Midbrain (tissue), 1 donor: ENCODE results near the gene LRP2BP.
"Not testable (repeated sequence)": the region's sequence is repeated elsewhere in the genome, so short reads cannot be mapped to it uniquely, and the experiment has no call there.

Experiments
- DNase-seq: peaks from one replicate; lab custom pipeline; 2025; lab: John Stamatoyannopoulos, UW

The LRP2BP gene

GRCh38 chr4:185325721-185326120 is 70.0 kb downstream of the LRP2BP start:
- DNase-seq = not testable (repeated sequence)

- DNase-seq = not testable (repeated sequence)
Observed at GRCh38 chr4:185324361-185324760, 71.4 kb downstream of the LRP2BP start.

DNA sequence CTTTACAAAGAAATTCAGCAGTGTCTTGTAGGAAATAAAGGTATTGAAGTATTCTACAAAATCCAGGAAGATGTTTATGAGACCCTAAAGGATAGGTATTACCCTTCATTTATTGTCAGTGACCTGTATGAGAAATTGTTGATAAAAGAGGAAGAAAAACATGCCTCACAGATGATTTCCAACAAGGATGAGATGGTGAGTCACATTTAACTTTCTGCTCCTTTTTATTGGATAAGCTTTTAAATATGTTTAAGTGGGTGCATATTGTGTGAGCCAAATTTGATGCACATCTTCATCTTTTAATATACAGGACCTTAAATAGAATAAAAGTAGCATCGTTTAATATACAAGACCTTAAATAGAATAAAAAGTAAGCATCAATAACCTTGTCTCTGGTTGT is 72.1 kb downstream of the LRP2BP start:
- DNase-seq = no peak

DNA sequence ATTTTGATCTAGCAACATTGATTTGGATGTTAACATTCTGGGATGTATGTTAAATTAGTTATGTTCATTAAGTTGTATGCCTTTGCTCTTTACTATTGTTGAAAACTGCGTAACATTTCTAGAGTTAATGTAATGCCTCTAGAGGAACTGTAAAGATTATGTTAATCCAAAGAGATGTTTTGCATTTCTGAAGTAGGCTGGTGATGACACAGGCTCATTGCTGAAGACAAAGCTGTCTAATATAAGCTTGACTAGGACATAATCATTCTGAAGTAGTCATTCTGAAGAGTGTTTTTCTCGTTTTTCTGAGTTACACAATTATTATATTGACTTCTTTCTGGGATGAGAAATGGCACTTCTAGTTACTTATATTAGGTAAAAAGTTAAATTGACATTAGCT is 72.9 kb downstream of the LRP2BP start:
- DNase-seq = no peak

- DNase-seq = no peak
Observed at GRCh38 chr4:185318679-185319078, 77.0 kb downstream of the LRP2BP start.

- no peak for DNase-seq
Observed at GRCh38 chr4:185317880-185318279, 77.8 kb downstream of the LRP2BP start.

- DNase-seq = not testable (repeated sequence)
Observed at GRCh38 chr4:185317462-185317861, 78.3 kb downstream of the LRP2BP start.
